GM23248 (cell line): ENCODE measurements around the gene UNC119B. TPM values are rescaled to one million over a fixed set of nuclear protein-coding genes. Genes with fewer than 3 reads are reported as not detected.

Source experiments
- DNase-seq: peaks from one replicate; pipeline ENCODE4 v3.0.0-alpha.2; 2015
- H2AFZ ChIP-seq: fragments of 200-600 bp; sonication (generic); 2 replicates; pipeline ENCODE4 v1.6.1; 2016; ENCODE audit warnings: antibody characterized with exemption
- H3F3A ChIP-seq: fragments of 200-600 bp; sonication (generic); 2 replicates; pipeline ENCODE4 v1.6.1; 2016; ENCODE audit warnings: mild to moderate bottlenecking, antibody characterized with exemption, mixed run types; ENCODE audit not compliant: insufficient read depth
- H3K27ac ChIP-seq: fragments of 200-600 bp; sonication (generic); 2 replicates; pipeline ENCODE4 v1.5.1; 2016; ENCODE audit warnings: mild to moderate bottlenecking
- H3K27me3 ChIP-seq: fragments of 200-600 bp; sonication (generic); replicated peaks from 2 replicates; pipeline ENCODE4 v1.6.1; 2016; ENCODE audit warnings: mild to moderate bottlenecking; ENCODE audit not compliant: insufficient read depth
- H3K36me3 ChIP-seq: fragments of 200-600 bp; sonication (generic); 2 replicates; pipeline ENCODE4 v1.6.1; 2016; ENCODE audit warnings: low read depth, mild to moderate bottlenecking
- H3K4me1 ChIP-seq: fragments of 200-600 bp; sonication (generic); 2 replicates; pipeline ENCODE4 v1.6.1; 2016; ENCODE audit warnings: mild to moderate bottlenecking; ENCODE audit not compliant: insufficient read depth
- H3K4me2 ChIP-seq: fragments of 200-600 bp; sonication (generic); one replicate; pipeline ENCODE4 v1.6.1; 2016; ENCODE audit warnings: mild to moderate bottlenecking; ENCODE audit not compliant: unreplicated experiment
- H3K4me3 ChIP-seq: fragments of 200-600 bp; sonication (generic); 2 replicates; pipeline ENCODE4 v1.5.1; 2016; ENCODE audit warnings: mild to moderate bottlenecking
- H3K79me2 ChIP-seq: fragments of 200-600 bp; sonication (generic); 2 replicates; pipeline ENCODE4 v1.6.1; 2016; ENCODE audit warnings: mild to moderate bottlenecking; ENCODE audit not compliant: insufficient read depth
- H3K9ac ChIP-seq: fragments of 200-600 bp; sonication (generic); 2 replicates; pipeline ENCODE4 v1.6.1; 2016; ENCODE audit warnings: mild to moderate bottlenecking
- H3K9me2 ChIP-seq: fragments of 200-600 bp; sonication (generic); 2 replicates; pipeline ENCODE4 v1.6.1; 2016; ENCODE audit warnings: mixed run types, mild to moderate bottlenecking, moderate library complexity; ENCODE audit not compliant: insufficient read depth
- H3K9me3 ChIP-seq: fragments of 200-600 bp; sonication (generic); one replicate; pipeline ENCODE4 v1.6.1; 2017; ENCODE audit warnings: low read depth
- H4K20me1 ChIP-seq: fragments of 200-600 bp; sonication (generic); 2 replicates; pipeline ENCODE4 v1.6.0; 2016; ENCODE audit not compliant: insufficient read depth
- EZH2 ChIP-seq: fragments of 200-600 bp; sonication (generic); IDR thresholded peaks from 2 replicates; pipeline ENCODE4 v1.6.1; 2018; ENCODE audit warnings: antibody characterized with exemption, mild to moderate bottlenecking; ENCODE audit not compliant: insufficient read depth, poor library complexity, severe bottlenecking
- EZH2phosphoT487 ChIP-seq: fragments of 200-600 bp; sonication (generic); IDR thresholded peaks from 2 replicates; pipeline ENCODE4 v1.6.1; 2018; ENCODE audit warnings: antibody characterized with exemption, moderate library complexity, mild to moderate bottlenecking, low read depth; ENCODE audit not compliant: insufficient read depth
- WGBS, 2 experiments: methylation state at CpG; one replicate each; pipeline ENCODE4 v1.1.6; 2015 to 2017; ENCODE audit warnings: low lambda C conversion rate in 2 of 2, low coverage in 1 of 2; ENCODE audit errors: missing lambda C conversion rate in 2 of 2; 5-methylcytosine and 5-hydroxymethylcytosine counted together
- in situ Hi-C: fragments of 300-500 bp; cut with MboI; formaldehyde crosslinking; loops from 2 replicates; pipeline ENCODE4 v1.15.0; 2020
- polyA plus RNA-seq: library from polyadenylated mRNA; unstranded; fragments of >200 nt; fragmentation: Nextera tagmentation; extraction: Ambion mirVana; gene quantifications from 2 replicates; pipeline ENCODE4 v1.2.1, GENCODE V29; 2016
- total RNA-seq: library from RNA; depleted of rRNA; stranded (reverse); fragments of >200 nt; shearing (Covaris generic); gene quantifications from 2 replicates; pipeline ENCODE4 v1.2.3, GENCODE V29; 2014

The UNC119B gene
- total and polyA plus RNA-seq, 2 experiments from 2014 or later = 7.6 to 22.4 TPM

DNA sequence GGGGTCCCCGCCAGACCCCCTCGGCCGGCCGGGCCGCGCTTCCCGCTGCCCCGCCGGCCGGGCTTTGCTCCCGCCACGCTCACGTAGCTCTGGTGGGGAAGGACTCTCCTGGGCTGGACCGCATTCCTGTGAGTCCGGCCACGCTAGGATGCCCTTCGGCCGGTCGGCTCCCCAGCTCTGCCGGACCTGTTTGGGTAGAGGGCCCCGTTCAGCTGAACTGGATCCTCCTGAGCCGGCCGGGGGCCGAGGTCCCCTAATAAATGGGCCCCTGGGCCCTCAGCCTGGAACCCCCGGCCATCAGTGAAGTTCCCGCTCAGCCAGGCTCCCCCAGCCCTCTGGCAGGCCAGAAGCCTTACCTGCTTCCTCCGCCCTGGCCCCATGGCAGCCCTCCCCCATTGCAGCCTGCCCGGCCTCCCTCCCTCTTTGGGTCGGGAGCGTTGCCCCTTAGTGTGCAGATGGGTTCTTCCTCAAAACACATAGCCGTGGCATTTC lies 593 bp downstream of the UNC119B start:
- Histone ChIP-seq H3F3A (0 out of 2 replicates have a peak, but pooled peaks cover 5% of the 10 kb centered on the region), H3K27ac (peak overlapping the region; percentile 60), H4K20me1 (no peaks in the 10 kb centered on the region), H3K9me2 (no peaks in the 10 kb centered on the region), H3K9me3 (no peaks in the 10 kb centered on the region), H3K79me2 (peaks cover 46% of the 10 kb centered on the region), H3K9ac (peak overlapping the region; percentile 89), H3K4me2 (peak overlapping the region; percentile 98), H3K27me3 (no peaks in the 10 kb centered on the region), H3K36me3 (peaks cover 11% of the 10 kb centered on the region; the same call in 1 of the 2 replicates), H3K4me3 (peak overlapping the region; percentile 95), H3K4me1 (peaks cover 12% of the 10 kb centered on the region), H2AFZ (peak overlapping the region; percentile 84)
- 0 to 3% methylated on average over 27 to 28 of the region's 31 CpGs for WGBS, 2 experiments
- TF ChIP-seq EZH2phosphoT487 = no peak
- no peak for TF ChIP-seq EZH2
- DNase-seq = peak; percentile 35
- in situ Hi-C loops = loop anchor here (10.0 kb wide), 1 partner anchor 126 kb away; the partner anchor contains the start of gene POP5

DNA sequence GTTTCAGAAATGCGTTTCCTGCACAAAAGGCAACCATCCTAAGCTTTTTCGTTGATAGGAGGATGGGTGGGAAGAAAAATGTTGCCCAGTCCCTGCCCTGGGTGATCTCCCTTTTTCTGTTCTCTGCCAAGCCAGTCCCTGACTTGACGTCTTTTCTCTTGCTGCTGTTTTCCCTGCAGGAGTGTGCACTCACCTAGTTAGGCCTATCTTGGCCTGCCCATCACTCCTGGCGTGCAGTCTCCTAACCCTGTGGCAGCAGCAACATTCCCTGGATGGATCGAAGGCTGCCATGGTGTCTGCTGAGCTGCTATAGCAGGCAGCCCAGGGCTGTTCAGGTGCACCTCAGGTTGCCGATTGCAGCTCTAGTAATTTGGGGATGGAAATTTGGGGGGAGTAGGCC lies 1.2 kb downstream of the UNC119B start:
- H3K36me3 ChIP-seq = peaks cover 11% of the 10 kb centered on the region; the same call in 1 of the 2 replicates
- no peaks in the 10 kb centered on the region for H3K27me3 ChIP-seq
- H3K27ac ChIP-seq = peak overlapping the region; percentile 60; the same call in 1 of the 2 replicates
- peaks cover 50% of the 10 kb centered on the region for H3K79me2 ChIP-seq
- H3F3A ChIP-seq = 0 out of 2 replicates have a peak, but pooled peaks cover 5% of the 10 kb centered on the region
- in situ Hi-C loops = loop anchor here (10.0 kb wide), 1 partner anchor 127 kb away; the partner anchor contains the start of gene POP5
- DNase-seq = peak; percentile 24
- peak overlapping the region; percentile 89 for H3K9ac ChIP-seq
- H3K4me1 ChIP-seq = peaks cover 12% of the 10 kb centered on the region
- H3K9me2 ChIP-seq = no peaks in the 10 kb centered on the region
- H3K4me2 ChIP-seq = peak overlapping the region; percentile 98
- H3K9me3 ChIP-seq = no peaks in the 10 kb centered on the region
- 44 to 45% methylated on average over 6 of the region's 6 CpGs for WGBS, 2 experiments
- H3K4me3 ChIP-seq = peak overlapping the region; percentile 95
- no peak for TF ChIP-seq EZH2phosphoT487
- no peak for TF ChIP-seq EZH2
- no peaks in the 10 kb centered on the region for H4K20me1 ChIP-seq
- peak overlapping the region; percentile 84 for H2AFZ ChIP-seq

DNA sequence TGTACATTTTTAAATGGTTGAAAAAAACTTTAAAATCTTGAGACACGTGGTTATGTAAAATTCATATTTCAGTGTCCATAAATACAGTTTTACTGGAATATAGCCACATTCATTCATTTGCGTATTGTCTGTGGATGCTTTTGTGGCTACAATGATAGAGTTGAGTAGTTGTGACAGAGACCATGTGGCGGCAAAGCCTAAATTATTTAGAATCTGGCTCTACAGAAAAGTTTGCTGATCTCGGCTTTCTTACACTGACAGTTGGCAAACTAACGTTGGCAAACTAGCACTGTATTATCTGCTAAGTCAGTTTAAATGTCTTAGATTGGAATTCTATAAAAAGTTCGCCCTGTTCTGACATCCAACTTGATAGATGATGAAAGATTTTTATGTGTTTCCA lies 2.4 kb downstream of the UNC119B start:
- no peak for DNase-seq
- Histone ChIP-seq H3F3A (0 out of 2 replicates have a peak, but pooled peaks cover 5% of the 10 kb centered on the region), H3K27ac (no peak overlapping the region), H3K4me3 (no peak overlapping the region), H3K4me1 (peaks cover 12% of the 10 kb centered on the region), H3K9me3 (no peaks in the 10 kb centered on the region), H3K27me3 (no peaks in the 10 kb centered on the region), H3K9ac (no peak overlapping the region), H2AFZ (no peak overlapping the region), H3K36me3 (peaks cover 11% of the 10 kb centered on the region; the same call in 1 of the 2 replicates), H3K79me2 (peaks cover 50% of the 10 kb centered on the region), H3K4me2 (no peak overlapping the region), H3K9me2 (no peaks in the 10 kb centered on the region), H4K20me1 (no peaks in the 10 kb centered on the region)
- WGBS, 2 experiments = 51 to 57% methylated on average over 6 of the region's 6 CpGs
- in situ Hi-C loops = loop anchor here (10.0 kb wide), 1 partner anchor 128 kb away; the partner anchor contains the start of gene POP5
- no peak for TF ChIP-seq EZH2phosphoT487
- no peak for TF ChIP-seq EZH2

DNA sequence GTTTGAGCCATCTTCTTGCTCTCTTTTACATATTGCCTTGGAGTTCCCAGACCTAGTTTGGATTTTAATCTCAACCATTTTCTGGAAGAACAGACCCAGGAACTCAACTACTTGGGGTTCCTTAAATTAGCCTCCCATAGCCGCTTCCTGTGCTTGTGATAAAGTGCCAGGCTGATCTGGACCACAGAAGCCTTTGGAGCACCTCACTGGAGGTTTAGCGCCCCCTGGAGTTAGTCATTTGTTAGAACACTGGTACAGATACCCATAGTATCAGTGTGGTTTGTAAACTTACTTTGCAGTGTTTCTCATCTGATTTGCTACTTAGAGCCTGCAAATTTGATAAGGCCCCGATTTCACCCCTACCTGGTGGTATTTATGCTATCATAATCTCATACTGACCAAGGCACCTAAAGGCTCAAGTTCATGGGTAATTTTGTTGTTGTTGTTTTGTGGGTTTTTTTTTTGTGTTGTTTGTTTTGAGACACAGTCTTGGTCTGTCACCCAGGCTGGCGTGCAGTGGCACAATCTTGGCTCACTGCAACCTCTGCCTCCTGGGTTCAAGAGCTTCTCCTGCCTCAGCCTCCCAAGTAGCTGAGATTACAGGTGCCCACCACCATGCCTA lies 3.7 kb downstream of the UNC119B start:
- H3K36me3 ChIP-seq = peaks cover 23% of the 10 kb centered on the region
- WGBS, 2 experiments = 13% methylated on average over 4 of the region's 4 CpGs
- H3K27ac ChIP-seq = no peak overlapping the region
- H3K9me3 ChIP-seq = no peaks in the 10 kb centered on the region
- H3F3A ChIP-seq = peaks cover 9% of the 10 kb centered on the region; the same call in 1 of the 2 replicates
- in situ Hi-C loops = loop anchor here (10.0 kb wide), 1 partner anchor 129 kb away; the partner anchor contains the start of gene POP5
- peaks cover 50% of the 10 kb centered on the region for H3K79me2 ChIP-seq
- peak; percentile 90 for DNase-seq
- H3K9ac ChIP-seq = no peak overlapping the region
- no peaks in the 10 kb centered on the region for H3K9me2 ChIP-seq
- no peaks in the 10 kb centered on the region for H3K27me3 ChIP-seq
- H3K4me3 ChIP-seq = no peak overlapping the region
- H4K20me1 ChIP-seq = no peaks in the 10 kb centered on the region
- H3K4me1 ChIP-seq = peaks cover 12% of the 10 kb centered on the region
- TF ChIP-seq EZH2 (no peak), EZH2phosphoT487 (no peak)
- no peak overlapping the region for H3K4me2 ChIP-seq
- H2AFZ ChIP-seq = no peak overlapping the region
